GM08714 (cell line): ENCODE measurements around the gene SMPDL3A.

ENCODE experiments used
- H3K4me3 ChIP-seq: fragments of 200-500 bp; sonication (Bioruptor generic); 2 replicates; pipeline ENCODE4 v1.5.1; 2014; ENCODE audit warnings: mild to moderate bottlenecking, low read length, inconsistent platforms
- ZNF274 ChIP-seq: IDR thresholded peaks from 2 replicates; pipeline ENCODE4 v1.6.1; 2012; ENCODE audit warnings: mild to moderate bottlenecking, low read depth, low read length

The SMPDL3A gene

GRCh38 chr6:122787721-122788120 is 1.3 kb upstream of the SMPDL3A start:
- H3K4me3 ChIP-seq = no peak overlapping the region
- TF ChIP-seq ZNF274 = no peak

- no peak for TF ChIP-seq ZNF274
- H3K4me3 ChIP-seq = no peak overlapping the region
Measured at GRCh38 chr6:122788208-122788607, 850 bp upstream of the SMPDL3A start.

GRCh38 chr6:122788663-122789181 is 336 bp upstream of the SMPDL3A start:
- TF ChIP-seq ZNF274 = no peak
- H3K4me3 ChIP-seq = peak overlapping the region; percentile 66

GRCh38 chr6:122790028-122790422 is 967 bp downstream of the SMPDL3A start:
- no peak for TF ChIP-seq ZNF274
- H3K4me3 ChIP-seq = peak overlapping the region; percentile 66

GRCh38 chr6:122790423-122791309 is 1.6 kb downstream of the SMPDL3A start:
- no peak for TF ChIP-seq ZNF274
- H3K4me3 ChIP-seq = no peak overlapping the region

- H3K4me3 ChIP-seq = no peak overlapping the region
- no peak for TF ChIP-seq ZNF274
Measured at GRCh38 chr6:122791310-122791679, 2.2 kb downstream of the SMPDL3A start.

- no peak overlapping the region for H3K4me3 ChIP-seq
- TF ChIP-seq ZNF274 = no peak
Measured at GRCh38 chr6:122792766-122793165, 3.7 kb downstream of the SMPDL3A start.

GRCh38 chr6:122797537-122797936 is 8.5 kb downstream of the SMPDL3A start:
- no peak overlapping the region for H3K4me3 ChIP-seq
- no peak for TF ChIP-seq ZNF274

- H3K4me3 ChIP-seq = no peak overlapping the region
- TF ChIP-seq ZNF274 = no peak
Measured at GRCh38 chr6:122798099-122798641, 9.1 kb downstream of the SMPDL3A start.

- no peak for TF ChIP-seq ZNF274
Measured at GRCh38 chr6:122799140-122799745, 10.2 kb downstream of the SMPDL3A start.

GRCh38 chr6:122799916-122800686 is 11.0 kb downstream of the SMPDL3A start:
- no peak overlapping the region for H3K4me3 ChIP-seq
- no peak for TF ChIP-seq ZNF274

More at GRCh38 chr6:122799140-122799745, 10.2 kb downstream of the SMPDL3A start:
- H3K4me3 ChIP-seq = no peak overlapping the region

- no peak overlapping the region for H3K4me3 ChIP-seq
- no peak for TF ChIP-seq ZNF274
Measured at GRCh38 chr6:122800906-122801305, 11.8 kb downstream of the SMPDL3A start.

GRCh38 chr6:122801397-122801796 is 12.3 kb downstream of the SMPDL3A start:
- TF ChIP-seq ZNF274 = no peak
- H3K4me3 ChIP-seq = no peak overlapping the region

- no peak for TF ChIP-seq ZNF274
- no peak overlapping the region for H3K4me3 ChIP-seq
Measured at GRCh38 chr6:122803171-122803661, 14.2 kb downstream of the SMPDL3A start.
